Spleen (tissue), 7 donors: Measurements from ENCODE around the gene EZH2.

Experiments
- POLR2AphosphoS5 ChIP-seq, 3 donors: sonication (generic); formaldehyde crosslinking; IDR thresholded peaks; one replicate each; pipeline ENCODE4 v1.5.1; 2017; ENCODE audit warnings: antibody characterized with exemption in 3 of 3
- TF ChIP-seq, protein P1 (sequence below), 11 experiments: fragments of 200-600 bp in 7 of 11; fragments of 450-650 bp in 4 of 11; sonication (generic) in 4 of 11; IDR thresholded peaks in 8 of 11; conservative IDR thresholded peaks in 3 of 11; 1 replicate in 7 of 11; 2 replicates in 4 of 11; pipeline versions ENCODE4 v1.4.0 to v1.8.0; 2016 to 2021; ENCODE audit warnings: antibody characterized with exemption in 11 of 11, inconsistent platforms in 4 of 11, mild to moderate bottlenecking in 1 of 11
- donor health status: DM: no; HTN: no; CAD: no; lungs with moderate emphysema.
- donor health status: DM: no; HTN: no; CAD: no.
- donor health status: DM: no; HTN: no; CAD: no.

DNA sequence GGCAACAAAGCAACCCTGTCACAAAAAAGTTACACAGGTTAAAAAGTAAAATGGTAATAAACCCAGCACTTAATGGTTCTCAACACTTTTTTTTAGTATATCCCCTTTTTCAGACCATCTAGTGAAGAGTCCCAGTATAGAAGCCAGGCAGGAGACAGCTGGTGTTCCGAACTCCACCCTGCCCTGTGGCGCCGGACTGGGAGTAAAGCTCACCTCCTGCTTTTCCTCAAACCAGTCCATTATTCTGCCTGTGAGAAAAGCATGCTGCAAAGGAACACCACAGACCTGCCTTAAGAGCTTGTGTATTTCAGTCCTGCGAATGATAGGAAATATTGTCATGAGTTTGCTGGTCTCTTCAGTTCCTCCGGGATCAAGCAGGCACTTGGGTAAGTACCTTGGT lies 81.0 kb downstream of the EZH2 start:
- TF ChIP-seq POLR2AphosphoS5 (IDR thresholded peaks at IDR 0.05) = no peak
- TF ChIP-seq, protein P1, sequence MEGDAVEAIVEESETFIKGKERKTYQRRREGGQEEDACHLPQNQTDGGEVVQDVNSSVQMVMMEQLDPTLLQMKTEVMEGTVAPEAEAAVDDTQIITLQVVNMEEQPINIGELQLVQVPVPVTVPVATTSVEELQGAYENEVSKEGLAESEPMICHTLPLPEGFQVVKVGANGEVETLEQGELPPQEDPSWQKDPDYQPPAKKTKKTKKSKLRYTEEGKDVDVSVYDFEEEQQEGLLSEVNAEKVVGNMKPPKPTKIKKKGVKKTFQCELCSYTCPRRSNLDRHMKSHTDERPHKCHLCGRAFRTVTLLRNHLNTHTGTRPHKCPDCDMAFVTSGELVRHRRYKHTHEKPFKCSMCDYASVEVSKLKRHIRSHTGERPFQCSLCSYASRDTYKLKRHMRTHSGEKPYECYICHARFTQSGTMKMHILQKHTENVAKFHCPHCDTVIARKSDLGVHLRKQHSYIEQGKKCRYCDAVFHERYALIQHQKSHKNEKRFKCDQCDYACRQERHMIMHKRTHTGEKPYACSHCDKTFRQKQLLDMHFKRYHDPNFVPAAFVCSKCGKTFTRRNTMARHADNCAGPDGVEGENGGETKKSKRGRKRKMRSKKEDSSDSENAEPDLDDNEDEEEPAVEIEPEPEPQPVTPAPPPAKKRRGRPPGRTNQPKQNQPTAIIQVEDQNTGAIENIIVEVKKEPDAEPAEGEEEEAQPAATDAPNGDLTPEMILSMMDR (IDR thresholded peaks at IDR 0.05 in 8 of 11, conservative IDR thresholded peaks at IDR 0.05 in 3 of 11) = no peak
